Glutamatergic neuron (in vitro differentiated cells): ENCODE results near the gene PI4KA. TPM values are rescaled to one million over a fixed set of nuclear protein-coding genes. Genes with fewer than 3 reads are reported as not detected.

Experiments
- DNase-seq: peaks from one replicate; pipeline ENCODE4 v3.0.0; 2022
- H3K27ac Mint-ChIP-seq: one replicate; pipeline ENCODE4 v1.8.0; 2020; ENCODE audit warnings: mild to moderate bottlenecking, mixed read lengths, inconsistent platforms; ENCODE audit not compliant: unreplicated experiment
- H3K27me3 Mint-ChIP-seq: one replicate; pipeline ENCODE4 v1.8.0; 2020; ENCODE audit warnings: mild to moderate bottlenecking, moderate library complexity, mixed read lengths, inconsistent platforms; ENCODE audit not compliant: unreplicated experiment
- H3K36me3 Mint-ChIP-seq: one replicate; pipeline ENCODE4 v1.8.0; 2020; ENCODE audit warnings: mild to moderate bottlenecking, mixed read lengths, inconsistent platforms; ENCODE audit not compliant: unreplicated experiment
- H3K4me1 Mint-ChIP-seq: one replicate; pipeline ENCODE4 v1.8.0; 2020; ENCODE audit warnings: mild to moderate bottlenecking, low read depth, mixed read lengths, inconsistent platforms; ENCODE audit not compliant: unreplicated experiment
- H3K4me3 Mint-ChIP-seq: one replicate; pipeline ENCODE4 v1.8.0; 2020; ENCODE audit warnings: mild to moderate bottlenecking, mixed read lengths, inconsistent platforms; ENCODE audit not compliant: unreplicated experiment
- H3K9me3 Mint-ChIP-seq: one replicate; pipeline ENCODE4 v1.8.0; 2020; ENCODE audit warnings: mild to moderate bottlenecking, moderate library complexity, mixed read lengths, inconsistent platforms; ENCODE audit not compliant: unreplicated experiment
- total RNA-seq: library from RNA; stranded (reverse); fragmentation: NEBNext Ultra II Directional; extraction: Animal tissue kit (Norgen Biotek cat#: 25700); gene quantifications from one replicate; pipeline ENCODE4 v1.2.1, GENCODE V29; 2021; ENCODE audit not compliant: unreplicated experiment
- TF ChIP-seq, protein P1 (sequence below): fragments of 200-600 bp; sonication (generic); IDR thresholded peaks from one replicate; pipeline ENCODE4 v1.5.0; 2021; ENCODE audit not compliant: partially characterized antibody, unreplicated experiment

Gene PI4KA
- total RNA-seq, 1 donor from 2014 or later = 165 TPM

- Mint-ChIP-seq H3K4me3 (no peak overlapping the region), H3K27me3 (peaks cover 9% of the 10 kb centered on the region), H3K4me1 (no peaks in the 10 kb centered on the region), H3K36me3 (peaks cover 10% of the 10 kb centered on the region), H3K9me3 (peaks cover 4% of the 10 kb centered on the region), H3K27ac (no peak overlapping the region)
- TF ChIP-seq, protein P1, sequence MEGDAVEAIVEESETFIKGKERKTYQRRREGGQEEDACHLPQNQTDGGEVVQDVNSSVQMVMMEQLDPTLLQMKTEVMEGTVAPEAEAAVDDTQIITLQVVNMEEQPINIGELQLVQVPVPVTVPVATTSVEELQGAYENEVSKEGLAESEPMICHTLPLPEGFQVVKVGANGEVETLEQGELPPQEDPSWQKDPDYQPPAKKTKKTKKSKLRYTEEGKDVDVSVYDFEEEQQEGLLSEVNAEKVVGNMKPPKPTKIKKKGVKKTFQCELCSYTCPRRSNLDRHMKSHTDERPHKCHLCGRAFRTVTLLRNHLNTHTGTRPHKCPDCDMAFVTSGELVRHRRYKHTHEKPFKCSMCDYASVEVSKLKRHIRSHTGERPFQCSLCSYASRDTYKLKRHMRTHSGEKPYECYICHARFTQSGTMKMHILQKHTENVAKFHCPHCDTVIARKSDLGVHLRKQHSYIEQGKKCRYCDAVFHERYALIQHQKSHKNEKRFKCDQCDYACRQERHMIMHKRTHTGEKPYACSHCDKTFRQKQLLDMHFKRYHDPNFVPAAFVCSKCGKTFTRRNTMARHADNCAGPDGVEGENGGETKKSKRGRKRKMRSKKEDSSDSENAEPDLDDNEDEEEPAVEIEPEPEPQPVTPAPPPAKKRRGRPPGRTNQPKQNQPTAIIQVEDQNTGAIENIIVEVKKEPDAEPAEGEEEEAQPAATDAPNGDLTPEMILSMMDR = no peak
- no peak for DNase-seq
These were observed 115.8 kb downstream of the PI4KA start for GRCh38 chr22:20742764-20743163.

DNA sequence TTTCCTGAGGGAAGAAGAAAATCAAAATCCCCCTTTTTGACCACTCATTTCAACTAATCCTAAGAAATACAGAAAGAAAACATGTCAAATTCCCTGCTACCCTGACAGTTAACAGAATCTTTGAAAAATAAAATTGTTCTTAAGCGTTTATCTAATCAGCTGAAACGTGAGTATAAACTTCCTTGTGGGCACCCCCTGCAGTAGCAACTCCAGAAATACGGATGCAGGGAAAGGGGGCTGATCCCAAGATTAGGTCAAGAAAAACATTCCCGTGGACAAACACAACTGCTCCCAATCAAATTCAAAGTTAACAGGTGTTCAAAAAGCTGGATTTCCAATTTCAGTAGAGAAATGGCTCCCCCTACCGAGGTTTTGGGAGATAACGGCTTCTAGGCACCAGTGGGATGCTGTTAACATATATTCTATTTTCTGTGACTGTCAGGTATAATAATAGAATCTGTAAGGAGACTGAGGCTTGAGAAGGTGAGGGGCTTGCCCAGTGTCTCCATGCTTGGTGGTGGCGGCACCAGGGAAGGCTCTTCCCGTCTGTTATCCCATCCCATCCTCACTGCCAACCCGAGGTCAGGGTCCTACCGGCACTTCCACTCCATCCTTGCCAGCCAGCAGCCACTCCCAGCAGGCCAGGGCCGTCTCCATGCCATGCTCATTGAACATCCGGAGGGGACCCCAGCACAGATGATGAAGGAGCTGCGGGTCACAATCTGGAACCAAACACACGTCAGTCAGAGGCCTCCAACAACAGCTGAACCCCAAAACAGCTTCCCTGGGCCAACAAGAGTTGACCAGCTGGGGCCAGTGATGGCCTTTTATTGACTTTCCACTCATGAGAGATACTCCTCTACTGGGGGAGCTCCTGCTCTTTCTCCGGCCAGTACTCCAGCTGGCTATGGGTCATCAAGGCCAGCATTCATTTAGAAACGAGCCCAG is 116.7 kb downstream of the PI4KA start:
- Mint-ChIP-seq H3K4me1 (no peaks in the 10 kb centered on the region), H3K36me3 (peaks cover 10% of the 10 kb centered on the region), H3K4me3 (no peak overlapping the region), H3K27me3 (peaks cover 9% of the 10 kb centered on the region), H3K9me3 (peaks cover 2% of the 10 kb centered on the region), H3K27ac (no peak overlapping the region)
- TF ChIP-seq, protein P1 = peak; percentile 77
- peak; percentile 46 for DNase-seq

- Mint-ChIP-seq H3K4me1 (no peaks in the 10 kb centered on the region), H3K4me3 (no peak overlapping the region), H3K9me3 (peaks cover 2% of the 10 kb centered on the region), H3K27me3 (peaks cover 11% of the 10 kb centered on the region), H3K27ac (no peak overlapping the region), H3K36me3 (peaks cover 10% of the 10 kb centered on the region)
- TF ChIP-seq, protein P1 = no peak
- DNase-seq = no peak
These were observed 117.5 kb downstream of the PI4KA start for GRCh38 chr22:20741008-20741633.

DNA sequence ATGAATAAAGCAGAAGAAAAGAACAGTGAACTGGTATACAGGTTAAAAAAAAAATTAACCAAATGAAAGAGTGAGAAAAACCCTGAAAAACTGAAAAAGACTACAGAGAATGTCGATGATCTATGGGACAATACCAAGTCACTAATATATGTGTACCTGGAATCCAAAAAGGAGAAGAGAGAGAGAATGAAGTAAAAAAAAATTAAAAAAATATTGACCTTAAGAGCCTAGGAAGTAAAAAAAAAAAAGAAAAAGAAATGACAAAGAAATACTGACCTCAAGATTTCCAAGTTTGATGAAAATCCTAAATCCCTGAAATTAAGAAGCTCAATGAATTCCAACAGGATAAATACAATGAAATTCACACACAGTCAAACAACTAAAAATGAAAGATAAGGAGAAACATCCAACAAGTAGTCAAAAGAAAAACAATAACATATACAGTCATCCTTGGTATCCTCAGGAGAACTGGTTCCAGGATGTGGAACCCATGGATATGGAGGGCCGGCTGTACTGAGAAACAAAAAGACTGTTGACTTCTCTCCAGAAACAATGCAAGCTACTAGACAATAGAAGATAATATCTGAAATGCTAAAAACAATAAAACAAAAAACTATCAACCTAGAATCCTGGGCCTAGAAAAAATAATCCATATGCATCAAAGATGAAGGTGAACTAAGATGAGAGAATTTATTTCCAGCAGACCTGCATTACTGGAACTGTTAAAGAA is 118.2 kb downstream of the PI4KA start:
- TF ChIP-seq, protein P1 = no peak
- H3K27ac Mint-ChIP-seq = no peak overlapping the region
- no peak overlapping the region for H3K4me3 Mint-ChIP-seq
- H3K27me3 Mint-ChIP-seq = peaks cover 11% of the 10 kb centered on the region
- H3K9me3 Mint-ChIP-seq = no peaks in the 10 kb centered on the region
- H3K4me1 Mint-ChIP-seq = peaks cover 5% of the 10 kb centered on the region
- no peak for DNase-seq
- peaks cover 10% of the 10 kb centered on the region for H3K36me3 Mint-ChIP-seq
